Left lung (tissue), 10 donors: ENCODE data around the gene YTHDF1. TPM values are rescaled to one million over a fixed set of nuclear protein-coding genes. Genes with fewer than 3 reads are reported as not detected.
"Not testable (repeated sequence)": the region's sequence is repeated elsewhere in the genome, so short reads cannot be mapped to it uniquely, and the experiment has no call there.

Source experiments
- ATAC-seq: fragments of 200-7000 bp; cut with Tn5 transposase; one replicate; pipeline ENCODE4 v1.9.1; 2020; ENCODE audit warnings: moderate library complexity
- DNase-seq, 4 donors: peaks; one replicate each; pipeline ENCODE4 v3.0.0-alpha.2; 2013 to 2020
- H3K27ac ChIP-seq, 2 donors: fragments of 200-600 bp; sonication (generic) in 1 of 2; one replicate each; pipeline versions ENCODE4 v1.5.0 to v1.8.0; 2020 to 2021
- H3K27me3 ChIP-seq, 2 donors: fragments of 200-600 bp; sonication (generic) in 1 of 2; one replicate each; pipeline versions ENCODE4 v1.5.0 to v1.8.0; 2020 to 2021
- H3K36me3 ChIP-seq, 2 donors: fragments of 200-600 bp; sonication (generic) in 1 of 2; one replicate each; pipeline versions ENCODE4 v1.5.0 to v1.8.0; 2020 to 2021
- H3K4me1 ChIP-seq, 2 donors: fragments of 200-600 bp; one replicate each; pipeline ENCODE4 v1.8.0; 2021
- H3K4me3 ChIP-seq, 2 donors: fragments of 200-600 bp; sonication (generic) in 1 of 2; one replicate each; pipeline versions ENCODE4 v1.5.0 to v1.8.0; 2020 to 2021; ENCODE audit warnings: mild to moderate bottlenecking in 1 of 2
- H3K9me3 ChIP-seq, 2 donors: fragments of 200-600 bp; sonication (generic) in 1 of 2; one replicate each; pipeline versions ENCODE4 v1.5.0 to v1.8.0; 2020 to 2021
- intact Hi-C, 2 donors: fragments of 100-400 bp; cut with DNase I; formaldehyde crosslinking; loops; one replicate each; pipeline versions ENCODE4 v1.11.2 to v1.14.2; 2022
- polyA plus RNA-seq, 6 donors: library from polyadenylated mRNA; unstranded; fragments of 120-200 nt; gene quantifications; one replicate each; pipeline ENCODE4 v1.2.1, GENCODE V29; 2013; ENCODE audit not compliant: insufficient read length in 6 of 6
- total RNA-seq, 2 donors: library from RNA; stranded (reverse); fragmentation: NEBNext Ultra II Directional; extraction: Animal tissue kit (Norgen Biotek cat#: 25700); gene quantifications; one replicate each; pipeline ENCODE4 v1.2.1, GENCODE V29; 2021
- TF ChIP-seq, protein P1 (sequence below), 2 donors: fragments of 200-600 bp; sonication (generic) in 1 of 2; IDR thresholded peaks; one replicate each; pipeline versions ENCODE4 v1.5.0 to v1.8.0; 2021; ENCODE audit warnings: antibody characterized with exemption in 2 of 2
- donor health status: DM: no; HTN: yes; CAD: no.
- donor health status: DM: no; HTN: no; CAD: no.

The YTHDF1 gene
- total and polyA plus RNA-seq, 8 donors: 34.3 to 43.3 (median 36.5) TPM

DNA sequence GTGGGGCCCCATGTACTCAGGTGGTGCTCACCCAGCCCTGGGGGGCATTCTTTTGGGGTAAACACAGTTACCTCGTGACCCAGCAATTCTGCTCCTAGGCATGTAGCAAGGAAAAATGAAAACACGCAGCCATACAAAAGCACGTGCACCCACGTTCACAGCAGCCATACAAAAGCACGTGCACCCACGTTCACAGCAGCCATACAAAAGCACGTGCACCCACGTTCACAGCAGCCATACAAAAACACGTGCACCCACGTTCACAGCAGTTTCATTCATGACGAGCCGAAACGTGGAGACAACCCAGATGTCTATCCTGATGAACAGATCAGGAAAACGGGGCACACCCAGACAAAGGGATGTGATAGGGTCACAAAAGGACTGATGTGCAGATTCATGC, 57.1 kb downstream of the YTHDF1 start:
- H3K27me3 ChIP-seq: peaks cover 6 to 81% of the 10 kb centered on the region in 2 donors
- H3K4me3 ChIP-seq: no peak overlapping the region
- H3K36me3 ChIP-seq: no peaks in the 10 kb centered on the region
- no peak overlapping the region for H3K27ac ChIP-seq
- DNase-seq (no peak), ATAC-seq (no peak)
- intact Hi-C loops: no loop called here
- no peaks in the 10 kb centered on the region for H3K9me3 ChIP-seq
- TF ChIP-seq, protein P1, sequence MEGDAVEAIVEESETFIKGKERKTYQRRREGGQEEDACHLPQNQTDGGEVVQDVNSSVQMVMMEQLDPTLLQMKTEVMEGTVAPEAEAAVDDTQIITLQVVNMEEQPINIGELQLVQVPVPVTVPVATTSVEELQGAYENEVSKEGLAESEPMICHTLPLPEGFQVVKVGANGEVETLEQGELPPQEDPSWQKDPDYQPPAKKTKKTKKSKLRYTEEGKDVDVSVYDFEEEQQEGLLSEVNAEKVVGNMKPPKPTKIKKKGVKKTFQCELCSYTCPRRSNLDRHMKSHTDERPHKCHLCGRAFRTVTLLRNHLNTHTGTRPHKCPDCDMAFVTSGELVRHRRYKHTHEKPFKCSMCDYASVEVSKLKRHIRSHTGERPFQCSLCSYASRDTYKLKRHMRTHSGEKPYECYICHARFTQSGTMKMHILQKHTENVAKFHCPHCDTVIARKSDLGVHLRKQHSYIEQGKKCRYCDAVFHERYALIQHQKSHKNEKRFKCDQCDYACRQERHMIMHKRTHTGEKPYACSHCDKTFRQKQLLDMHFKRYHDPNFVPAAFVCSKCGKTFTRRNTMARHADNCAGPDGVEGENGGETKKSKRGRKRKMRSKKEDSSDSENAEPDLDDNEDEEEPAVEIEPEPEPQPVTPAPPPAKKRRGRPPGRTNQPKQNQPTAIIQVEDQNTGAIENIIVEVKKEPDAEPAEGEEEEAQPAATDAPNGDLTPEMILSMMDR (IDR thresholded peaks at IDR 0.05): no peak
- H3K4me1 ChIP-seq: no peaks in the 10 kb centered on the region

DNA sequence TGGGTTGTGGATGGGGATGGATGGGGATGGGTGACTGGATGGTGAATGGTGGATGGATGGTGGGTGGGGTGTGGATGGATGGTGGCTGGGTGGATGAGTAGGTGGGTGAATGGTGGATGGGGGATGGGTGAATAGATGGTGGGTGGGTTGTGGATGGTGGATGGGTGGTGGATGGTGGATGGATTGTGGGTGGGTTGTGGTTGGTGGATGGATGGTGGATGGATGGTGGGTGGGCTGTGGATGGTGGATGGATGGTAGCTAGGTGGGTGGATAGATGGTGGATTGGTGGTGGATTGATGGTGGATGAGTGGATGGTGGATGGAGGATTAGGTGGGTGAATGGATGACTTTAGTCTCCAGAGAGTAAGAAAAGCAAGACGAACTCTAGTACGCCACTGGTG, 57.6 kb downstream of the YTHDF1 start:
- Histone ChIP-seq H3K27me3 (peaks cover 6 to 81% of the 10 kb centered on the region in 2 donors), H3K4me3 (no peak overlapping the region), H3K36me3 (no peaks in the 10 kb centered on the region), H3K4me1 (no peaks in the 10 kb centered on the region), H3K27ac (no peak overlapping the region), H3K9me3 (no peaks in the 10 kb centered on the region)
- ATAC-seq (no peak), DNase-seq (no peak)
- intact Hi-C loops: no loop called here
- TF ChIP-seq, protein P1 (IDR thresholded peaks at IDR 0.05): no peak

DNA sequence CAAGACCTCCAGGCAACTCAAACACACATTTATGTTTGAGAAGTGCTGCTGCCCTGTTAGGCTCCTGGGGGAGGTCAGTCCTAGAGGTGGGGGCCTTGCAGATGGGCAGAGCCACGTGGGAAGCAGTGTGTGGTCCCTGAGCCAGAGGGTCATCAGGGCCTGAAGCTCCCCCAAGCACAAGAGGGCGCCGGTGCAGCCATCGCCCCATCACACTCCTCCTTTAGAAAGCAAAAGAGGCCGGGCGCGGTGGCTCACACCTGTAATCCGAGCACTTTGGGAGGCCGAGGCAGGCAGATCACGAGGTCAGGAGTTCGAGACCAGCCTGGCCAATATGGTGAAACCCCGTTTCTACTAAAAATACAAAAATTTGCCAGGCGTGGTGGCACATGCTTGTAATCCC, 58.5 kb downstream of the YTHDF1 start:
- intact Hi-C loops, H3K4me1 ChIP-seq, ATAC-seq, H3K36me3 ChIP-seq, H3K27ac ChIP-seq, H3K4me3 ChIP-seq, H3K9me3 ChIP-seq: not testable (repeated sequence)
- DNase-seq: peak in 1 of 4 donors; percentile 71
- peaks cover 6 to 81% of the 10 kb centered on the region in 2 donors for H3K27me3 ChIP-seq

DNA sequence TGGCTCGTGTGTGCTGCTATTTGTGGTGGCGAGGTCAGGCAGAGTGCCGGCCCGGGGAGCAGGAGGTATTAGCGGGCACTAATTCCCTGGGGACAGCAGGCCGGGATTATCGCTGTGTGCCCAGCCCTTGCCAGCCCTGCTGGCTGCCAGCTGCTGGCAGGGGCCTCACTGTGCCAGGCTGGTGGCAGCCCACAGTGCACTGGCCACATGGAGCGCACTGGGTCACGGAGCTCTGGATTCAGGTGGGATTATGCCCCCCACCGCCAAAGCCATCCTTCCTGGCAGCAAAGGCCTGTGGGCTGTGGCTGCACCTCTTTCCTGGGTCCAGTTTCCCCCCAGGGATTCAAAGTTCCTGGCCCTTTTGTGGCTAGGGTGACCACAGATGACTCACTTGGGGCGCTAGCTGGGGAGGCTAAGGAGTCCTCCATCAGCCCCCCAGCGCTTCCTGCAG, 59.7 kb downstream of the YTHDF1 start:
- Histone ChIP-seq H3K4me3 (no peak overlapping the region), H3K27me3 (peaks cover 6 to 83% of the 10 kb centered on the region in 2 donors), H3K27ac (no peak overlapping the region), H3K36me3 (no peaks in the 10 kb centered on the region), H3K9me3 (no peaks in the 10 kb centered on the region), H3K4me1 (no peaks in the 10 kb centered on the region)
- intact Hi-C loops: no loop called here
- ATAC-seq (no peak), DNase-seq (peak in 1 of 4 donors; percentile 50)
- TF ChIP-seq, protein P1 (IDR thresholded peaks at IDR 0.05): no peak

DNA sequence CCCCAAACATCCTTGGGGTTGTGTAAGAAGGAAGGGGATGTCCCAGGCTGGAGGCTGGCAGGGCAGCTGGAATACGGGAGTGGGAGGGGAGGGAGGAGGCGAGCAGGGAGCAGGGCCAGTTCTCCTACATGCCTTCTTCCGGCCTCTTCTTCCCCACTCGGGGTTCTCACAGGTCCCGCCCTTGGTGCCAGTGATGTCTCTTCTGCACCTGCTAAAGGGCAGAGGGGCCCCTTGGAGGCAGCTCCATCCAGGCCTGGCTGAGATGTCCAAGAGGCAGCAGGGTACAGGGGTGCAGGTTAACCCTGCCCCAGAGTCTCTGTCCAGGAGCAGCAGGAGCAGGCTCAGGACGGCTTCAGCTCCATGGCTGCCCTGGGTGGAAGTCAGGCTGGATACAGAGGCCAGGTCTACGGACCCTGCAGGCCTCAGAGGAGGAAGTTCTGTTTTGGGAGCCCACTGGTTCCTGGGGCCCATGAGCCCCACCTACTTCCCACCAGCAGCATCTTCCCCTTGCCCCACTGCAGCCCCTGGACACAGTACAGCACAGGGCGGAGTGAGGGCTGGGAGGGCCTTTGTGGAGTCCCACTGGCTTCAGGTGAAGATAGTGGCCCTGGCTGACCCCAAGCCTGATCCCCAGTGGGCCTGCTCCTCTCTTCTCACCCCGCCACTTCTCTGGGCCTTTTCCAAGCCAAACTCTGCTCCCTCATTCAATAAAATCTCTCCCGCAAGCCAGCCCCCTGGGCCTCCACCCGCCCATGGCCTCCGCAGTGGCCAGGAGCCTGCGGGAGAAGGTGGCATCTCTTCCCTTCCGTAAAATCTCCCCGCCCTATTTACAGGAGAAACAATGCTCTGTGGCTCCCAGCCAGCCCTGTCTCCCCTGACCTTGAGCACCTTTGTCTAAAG, 60.4 kb downstream of the YTHDF1 start:
- H3K9me3 ChIP-seq: no peaks in the 10 kb centered on the region
- no peaks in the 10 kb centered on the region for H3K36me3 ChIP-seq
- peaks cover 6 to 83% of the 10 kb centered on the region in 2 donors for H3K27me3 ChIP-seq
- H3K27ac ChIP-seq: no peak overlapping the region
- intact Hi-C loops: no loop called here
- no peak for ATAC-seq
- H3K4me1 ChIP-seq: no peaks in the 10 kb centered on the region
- TF ChIP-seq, protein P1 (IDR thresholded peaks at IDR 0.05): no peak
- no peak overlapping the region for H3K4me3 ChIP-seq
- peak in 1 of 4 donors; percentile 47 for DNase-seq
